Loucy (cell line): ENCODE results near the gene ERVK3-1.

Source experiments
- CTCF ChIP-seq: fragments of 200-600 bp; sonication (generic); conservative IDR thresholded peaks from 2 replicates; pipeline ENCODE4 v1.5.1; 2014; ENCODE audit warnings: mild to moderate bottlenecking, antibody characterized with exemption, low read length
- EZH2phosphoT487 ChIP-seq: fragments of 200-600 bp; IDR thresholded peaks from 2 replicates; pipeline ENCODE4 v1.6.1; 2018; ENCODE audit warnings: antibody characterized with exemption, mild to moderate bottlenecking, moderate library complexity, borderline replicate concordance

DNA sequence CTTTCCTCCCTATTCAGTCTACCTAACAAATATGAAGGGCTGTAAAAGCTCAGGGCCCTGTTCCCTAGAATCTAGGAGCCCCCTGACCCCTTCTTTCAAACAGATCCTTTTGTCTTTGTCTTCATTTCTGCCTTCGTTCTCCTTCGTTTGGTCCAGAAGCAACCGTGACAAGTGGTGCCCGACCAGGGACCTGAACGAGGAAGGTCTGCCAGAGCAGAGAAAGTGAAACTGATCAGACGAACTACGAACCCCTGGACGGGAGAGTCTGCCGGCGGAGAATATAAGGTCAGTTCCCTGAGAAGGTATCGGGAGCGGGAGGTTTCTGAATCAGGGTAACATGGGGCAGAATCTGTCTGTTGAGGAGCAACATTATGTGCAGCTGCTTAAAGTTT, 751 bp downstream of the ERVK3-1 start:
- TF ChIP-seq CTCF: no peak
- TF ChIP-seq EZH2phosphoT487: no peak
